HG03565 (cell line): Measurements from ENCODE around the gene IFI30.

Source experiments
- ATAC-seq: cut with Tn5 transposase; IDR thresholded peaks from one replicate; pipeline ENCODE4 v1.9.1; 2021; ENCODE audit warnings: mild to moderate bottlenecking, moderate library complexity; ENCODE audit not compliant: unreplicated experiment

IFI30 gene

DNA sequence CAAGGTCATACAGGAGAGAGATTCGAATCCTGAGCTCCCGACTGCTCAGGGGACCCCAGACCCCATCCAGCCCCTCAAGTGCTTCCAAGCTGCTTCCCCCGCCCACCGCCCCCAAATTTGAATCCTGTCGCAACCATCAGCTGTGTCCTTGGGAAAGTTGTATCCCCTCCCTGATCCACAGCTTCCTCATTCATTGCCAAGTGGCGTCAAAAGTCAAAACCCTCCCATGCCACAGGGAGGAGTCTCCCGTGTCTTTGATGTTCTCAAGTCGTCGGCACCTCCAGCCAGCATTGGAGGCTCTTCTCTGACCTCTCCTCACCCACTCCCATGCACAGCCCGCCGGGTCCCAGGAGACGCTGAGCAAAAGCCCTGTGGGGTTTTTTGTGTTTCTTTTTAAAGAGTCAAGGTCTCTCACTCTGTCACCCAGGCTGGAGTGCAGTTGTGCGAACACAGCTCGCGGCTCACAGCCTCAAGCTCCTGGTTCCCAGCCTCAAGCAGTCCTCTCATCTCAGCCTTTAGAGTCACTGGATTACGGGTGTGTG lies 2.8 kb upstream of the IFI30 start:
- ATAC-seq, result no peak

DNA sequence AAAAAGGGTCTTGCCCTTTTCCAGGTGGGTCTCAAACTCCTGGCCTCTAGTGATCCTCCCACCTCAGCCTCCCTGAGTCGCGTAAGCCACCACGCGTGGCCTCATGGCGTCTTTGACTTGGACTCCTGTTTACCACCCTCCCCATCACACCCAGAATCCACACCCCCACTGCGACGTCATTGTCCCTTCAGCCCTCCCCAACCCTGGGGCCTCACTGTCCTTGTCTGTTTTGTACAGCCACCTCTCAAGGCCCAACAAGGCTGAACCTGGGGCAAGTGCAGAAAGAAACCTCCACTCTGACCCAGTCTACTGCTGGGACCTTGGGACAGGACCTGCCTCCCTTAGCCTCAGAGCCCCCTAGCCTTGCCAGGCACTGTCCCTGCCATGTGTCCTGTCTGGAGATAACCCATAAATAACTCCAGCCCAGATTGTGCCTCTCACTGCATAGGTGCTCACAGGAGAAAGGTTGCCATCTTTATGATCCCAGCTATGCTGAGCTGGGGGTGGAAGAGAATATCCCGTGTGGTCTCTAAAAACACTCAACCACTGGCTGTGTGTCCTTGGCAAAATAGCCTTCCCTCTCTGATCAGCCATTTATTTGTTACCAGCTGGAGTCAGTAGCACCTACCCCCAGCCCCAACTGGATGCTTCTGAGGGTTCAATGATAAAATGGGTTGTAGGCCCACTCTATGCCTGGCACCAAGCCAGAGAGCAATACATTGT lies 1.8 kb upstream of the IFI30 start:
- ATAC-seq, result no peak

DNA sequence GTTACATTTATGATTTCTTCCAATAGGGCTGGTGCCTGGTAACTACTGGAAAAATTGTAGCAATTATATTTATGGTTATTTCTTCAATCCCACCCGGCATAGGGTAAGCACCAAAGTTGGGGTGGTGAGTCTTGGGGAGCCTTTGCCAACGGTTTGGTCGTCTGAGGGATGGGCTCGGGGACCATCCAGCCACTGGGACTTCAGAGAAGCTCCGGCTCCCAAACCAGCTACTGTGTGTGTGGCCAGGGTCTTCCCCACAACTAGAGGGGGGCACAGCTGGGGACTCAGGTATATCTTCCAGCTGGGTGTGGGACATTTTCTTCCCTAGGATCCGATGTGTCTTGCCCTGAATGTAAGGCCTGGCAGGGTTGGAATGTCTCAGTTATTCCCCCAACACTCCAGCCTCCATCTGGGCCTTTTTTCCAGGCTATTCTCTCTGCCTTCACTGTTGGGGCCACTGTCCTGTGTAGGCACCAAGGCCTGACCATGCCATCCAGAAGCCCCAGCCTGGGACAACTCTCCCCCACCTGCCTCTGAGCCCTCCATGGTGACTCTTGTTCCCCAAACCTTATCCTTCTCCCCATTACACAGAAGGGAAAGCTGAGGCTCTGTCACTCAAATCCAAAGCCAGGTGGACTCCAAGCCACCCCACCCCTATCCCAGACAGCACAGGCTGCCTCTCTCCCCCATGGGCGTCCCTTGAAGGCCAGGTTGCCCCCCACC lies 1.1 kb upstream of the IFI30 start:
- ATAC-seq, result no peak

DNA sequence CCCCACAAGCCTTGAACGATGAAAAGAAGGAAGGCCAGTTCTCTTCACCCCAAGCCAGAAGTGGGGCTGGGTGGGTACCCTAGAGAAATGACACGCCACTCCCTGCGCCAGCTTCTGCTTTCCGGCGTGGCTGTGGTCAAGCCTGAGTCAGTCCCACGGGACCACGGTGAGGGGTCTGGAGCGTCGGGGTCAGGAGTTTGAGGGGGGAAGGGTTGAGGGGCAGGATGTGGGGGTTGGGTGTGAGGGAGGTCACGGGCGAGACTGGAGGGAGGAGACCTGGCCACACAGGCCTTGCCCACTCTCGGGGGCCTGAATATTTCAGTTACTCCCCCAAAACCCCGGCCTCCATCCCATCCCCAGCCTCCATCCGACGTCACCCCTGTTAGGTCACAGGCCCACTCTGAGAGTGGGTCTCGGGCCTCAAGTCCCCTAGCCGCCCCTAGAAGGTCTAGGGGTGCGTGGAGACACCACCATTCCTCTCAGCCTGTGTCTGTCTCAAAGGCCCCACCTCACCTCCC lies 500 bp upstream of the IFI30 start:
- no peak for ATAC-seq

DNA sequence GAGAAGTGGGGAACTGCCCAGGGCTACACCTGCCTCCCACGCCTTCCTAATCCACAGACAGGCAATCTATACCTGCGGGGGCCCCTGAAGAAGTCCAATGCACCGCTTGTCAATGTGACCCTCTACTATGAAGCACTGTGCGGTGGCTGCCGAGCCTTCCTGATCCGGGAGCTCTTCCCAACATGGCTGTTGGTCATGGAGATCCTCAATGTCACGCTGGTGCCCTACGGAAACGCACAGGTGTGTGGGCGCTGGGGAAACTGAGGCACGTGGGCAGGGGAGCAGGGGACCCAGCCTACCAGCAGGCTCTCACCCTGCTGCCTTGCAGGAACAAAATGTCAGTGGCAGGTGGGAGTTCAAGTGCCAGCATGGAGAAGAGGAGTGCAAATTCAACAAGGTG lies 1.4 kb downstream of the IFI30 start:
- ATAC-seq, result no peak

DNA sequence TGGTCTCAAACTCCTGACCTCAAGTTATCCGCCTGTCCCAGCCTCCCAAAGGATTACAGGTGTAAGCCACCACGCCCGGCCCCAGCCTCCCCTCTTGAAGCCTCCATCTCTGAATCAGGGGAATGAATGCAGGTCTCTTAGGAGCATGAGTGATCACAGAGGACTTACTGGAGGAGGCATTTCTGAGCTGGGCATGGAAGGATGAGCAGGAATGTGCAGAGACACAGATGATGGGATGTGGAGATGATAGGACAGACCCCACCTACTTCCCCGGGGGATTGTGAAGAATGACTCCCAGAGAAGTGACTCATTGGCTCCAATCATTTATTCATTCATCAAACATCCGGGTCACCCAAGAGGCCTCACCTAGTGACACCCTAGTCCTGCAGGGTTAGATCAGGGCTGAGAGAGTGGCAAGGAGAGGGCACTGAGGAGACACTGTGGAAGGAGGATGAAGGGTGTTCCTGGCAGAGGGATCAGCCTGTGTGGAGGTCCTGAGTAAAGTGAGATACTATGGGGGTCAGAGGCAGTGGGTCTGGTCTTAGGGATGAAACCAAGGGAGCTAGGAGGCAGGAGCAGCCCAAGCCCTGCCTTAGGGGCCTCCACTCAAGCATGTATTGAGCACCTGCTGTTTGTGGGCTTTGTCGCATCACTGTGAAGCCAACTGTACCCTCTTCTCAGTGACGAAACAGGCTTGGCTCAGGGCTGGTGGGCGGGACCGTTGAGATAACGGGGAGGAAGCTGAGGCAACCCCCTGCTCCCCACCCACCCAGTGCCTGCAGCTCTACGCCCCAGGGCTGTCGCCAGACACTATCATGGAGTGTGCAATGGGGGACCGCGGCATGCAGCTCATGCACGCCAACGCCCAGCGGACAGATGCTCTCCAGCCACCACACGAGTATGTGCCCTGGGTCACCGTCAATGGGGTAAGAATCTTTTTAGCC lies 3.0 kb downstream of the IFI30 start:
- ATAC-seq, result no peak

DNA sequence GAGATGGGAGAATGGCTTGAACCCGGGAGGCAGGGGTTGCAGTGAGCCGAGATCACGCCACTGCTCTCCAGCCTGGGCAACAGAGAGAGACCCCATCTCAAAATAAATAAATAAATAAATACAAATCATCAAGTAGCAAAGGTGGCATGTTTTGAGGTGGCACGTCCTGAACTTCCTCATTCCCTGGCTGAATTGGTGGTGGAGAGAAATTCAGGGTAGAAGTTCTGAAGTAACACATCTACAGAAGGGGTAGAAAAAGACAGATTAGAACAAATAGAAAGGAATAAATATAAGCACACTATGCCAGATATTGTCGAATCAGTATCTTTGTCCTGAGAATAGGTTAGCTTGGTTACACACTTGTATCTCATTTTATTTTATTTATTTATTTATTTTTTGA lies 6.3 kb downstream of the IFI30 start:
- ATAC-seq, result no peak

DNA sequence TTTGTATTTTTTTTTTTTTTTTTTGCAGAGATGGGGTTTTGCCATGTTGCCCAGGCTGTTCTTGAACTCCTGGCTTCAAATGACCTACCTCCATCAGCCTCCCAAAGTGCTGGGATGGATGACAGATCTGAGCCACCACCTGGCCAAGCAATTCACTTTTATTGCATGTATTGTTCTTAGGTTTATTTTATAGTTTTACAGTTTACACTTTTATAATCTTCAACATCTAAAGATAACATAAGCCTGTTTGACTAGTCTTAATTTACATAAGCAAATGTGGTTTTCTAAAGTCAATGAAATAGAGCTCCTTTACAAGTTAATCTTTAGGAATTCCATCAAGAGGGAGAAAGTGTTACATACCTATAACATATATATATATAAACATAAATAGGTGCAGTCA lies 9.9 kb downstream of the IFI30 start:
- ATAC-seq, result no peak

DNA sequence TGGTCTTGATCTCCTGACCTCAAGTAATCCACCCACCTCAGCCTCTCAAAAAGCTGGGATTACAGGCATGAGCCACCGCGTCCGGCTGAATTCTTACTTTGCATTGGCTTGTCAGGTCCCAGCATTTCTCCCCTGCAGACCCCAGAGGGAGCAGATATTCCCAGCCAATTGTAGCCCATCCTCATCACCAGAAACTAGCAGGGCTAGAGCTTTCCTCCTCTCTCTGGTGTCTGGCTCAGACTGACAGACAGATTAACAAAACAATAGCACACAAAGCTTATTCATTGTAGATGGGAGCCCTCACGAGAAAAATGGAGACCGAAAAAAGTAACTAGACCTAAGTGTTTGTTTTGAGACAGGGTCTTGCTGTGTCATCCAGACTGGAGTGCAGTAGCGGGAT lies 11.9 kb downstream of the IFI30 start:
- ATAC-seq, result no peak

DNA sequence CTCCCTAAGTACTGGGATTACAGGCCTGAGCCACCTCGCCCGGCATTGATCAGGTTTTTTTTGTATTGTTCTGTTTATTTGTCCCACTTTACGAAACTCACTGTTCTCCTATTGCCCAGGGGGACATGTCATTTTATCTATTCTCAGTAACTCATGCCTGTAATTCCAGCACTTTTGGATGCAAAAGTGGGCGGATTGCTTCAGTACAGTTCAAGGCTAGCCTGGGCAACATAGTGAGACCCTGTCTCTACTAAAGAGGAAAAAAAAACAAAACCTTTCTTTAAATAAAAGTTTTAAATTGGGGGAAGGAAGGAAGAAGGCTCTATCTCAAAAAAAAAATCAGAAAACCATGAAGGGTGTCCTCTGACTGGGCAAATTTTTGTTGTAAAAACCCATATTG lies 16.7 kb downstream of the IFI30 start:
- ATAC-seq, result no peak

DNA sequence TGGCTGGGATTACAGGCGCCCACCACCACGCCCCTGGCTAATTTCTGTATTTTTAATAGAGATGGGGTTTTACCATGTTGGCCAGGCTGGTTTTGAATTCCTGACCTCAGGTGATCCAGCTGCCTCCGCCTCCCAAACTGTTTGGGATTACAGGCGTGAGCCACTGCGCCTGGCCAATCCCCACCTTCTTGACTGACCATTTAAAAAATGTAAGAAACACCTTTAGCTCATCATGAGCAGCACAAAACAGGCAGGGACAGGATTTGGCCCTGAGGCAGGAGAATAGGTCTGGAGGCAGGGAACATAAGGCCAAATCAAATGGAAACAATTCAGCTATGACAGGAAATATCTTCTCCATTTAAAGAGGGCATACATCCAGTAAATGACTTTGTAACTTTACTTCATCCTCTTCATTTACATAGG lies 18.0 kb downstream of the IFI30 start:
- ATAC-seq, result no peak

DNA sequence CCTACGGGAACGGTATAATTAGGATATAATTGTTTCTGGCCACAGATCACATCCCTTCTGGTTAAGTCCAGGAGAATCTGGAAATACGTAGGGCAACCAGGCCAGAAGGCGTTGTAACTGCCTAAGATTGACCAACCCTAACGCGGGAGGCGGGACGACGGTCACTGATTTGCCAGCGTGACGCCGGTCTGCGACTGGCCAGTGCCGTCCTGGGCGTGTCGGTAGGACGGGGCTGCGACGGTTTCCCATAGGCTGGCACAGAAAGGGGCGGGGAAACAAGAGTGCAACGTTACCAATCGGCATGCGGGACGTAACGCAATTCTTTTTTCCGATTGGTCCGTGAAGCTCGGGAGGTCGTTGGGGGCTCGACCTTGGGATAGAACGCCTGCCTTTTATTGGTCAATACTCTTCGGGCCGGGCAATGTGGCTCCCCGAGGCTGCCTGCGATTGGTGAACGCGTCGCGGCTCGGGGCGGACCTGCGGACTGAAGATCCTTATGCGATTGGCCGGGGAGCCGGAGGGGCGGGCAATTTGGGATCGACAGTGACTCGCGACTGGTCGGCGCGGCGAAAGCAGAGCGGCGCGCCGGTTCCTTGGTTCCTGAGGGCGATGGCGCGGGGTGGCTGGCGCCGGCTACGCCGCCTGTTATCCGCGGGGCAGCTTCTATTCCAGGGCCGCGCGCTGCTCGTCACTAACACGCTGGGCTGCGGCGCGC lies 19.2 kb downstream of the IFI30 start, which contains the start of gene MPV17L2:
Gene MPV17L2 (plus strand): TSS at position 546 of the 715 bp plus-strand sequence. CDS start 64 bp downstream, at position 610.
- peak; percentile 68 for ATAC-seq

DNA sequence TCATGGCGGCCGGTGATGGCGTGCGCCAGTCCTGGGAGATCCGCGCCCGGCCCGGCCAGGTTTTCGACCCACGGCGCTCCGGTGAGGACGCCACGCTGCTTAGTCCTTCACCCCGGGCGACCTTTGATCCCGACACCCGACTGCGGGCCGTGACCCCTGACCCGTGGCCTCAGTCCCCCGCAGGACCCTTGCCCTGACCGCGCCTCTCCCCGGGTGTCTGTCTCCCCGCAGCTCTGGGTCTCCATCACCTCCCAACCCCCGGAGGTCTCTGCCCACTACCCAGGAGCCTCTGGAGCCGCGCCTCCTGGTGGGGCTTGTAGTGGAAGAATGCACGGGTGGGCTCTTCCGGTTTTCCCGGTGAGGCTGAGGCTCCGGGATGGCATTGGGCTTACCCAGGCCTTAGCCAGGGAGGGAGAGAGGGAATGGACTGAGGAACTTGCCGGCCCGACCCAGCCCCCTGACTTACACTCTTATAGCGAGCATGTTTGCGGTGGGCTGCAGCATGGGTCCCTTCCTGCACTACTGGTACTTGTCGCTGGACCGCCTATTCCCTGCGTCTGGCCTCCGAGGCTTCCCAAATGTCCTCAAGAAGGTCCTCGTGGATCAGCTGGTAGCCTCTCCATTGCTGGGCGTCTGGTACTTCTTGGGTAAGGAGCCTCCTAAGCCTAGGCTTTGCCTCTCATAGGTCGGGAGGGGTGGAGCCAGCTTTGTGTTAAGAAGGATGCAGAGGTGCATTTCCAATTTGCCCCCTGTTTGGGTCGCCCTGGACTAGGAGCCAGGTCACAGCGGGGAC lies 20.0 kb downstream of the IFI30 start:
- ATAC-seq, result no peak

DNA sequence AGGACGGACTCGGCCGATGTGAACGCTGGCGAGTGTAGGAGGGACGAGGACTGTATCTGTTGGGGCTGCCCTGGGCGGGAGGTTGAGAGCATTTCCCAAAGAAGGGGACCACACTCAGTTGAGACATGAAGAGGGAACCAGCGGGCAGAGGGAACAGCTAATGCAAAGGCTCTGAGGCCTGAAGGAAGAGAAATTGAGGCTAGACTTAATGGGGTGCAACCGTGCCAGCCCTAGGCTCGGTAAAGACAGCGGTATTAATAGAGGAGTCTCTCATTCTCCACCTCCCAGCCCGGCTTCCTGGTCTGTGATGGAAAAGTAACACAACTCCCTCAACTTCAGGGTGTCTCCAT lies 20.5 kb downstream of the IFI30 start:
- ATAC-seq, result no peak

DNA sequence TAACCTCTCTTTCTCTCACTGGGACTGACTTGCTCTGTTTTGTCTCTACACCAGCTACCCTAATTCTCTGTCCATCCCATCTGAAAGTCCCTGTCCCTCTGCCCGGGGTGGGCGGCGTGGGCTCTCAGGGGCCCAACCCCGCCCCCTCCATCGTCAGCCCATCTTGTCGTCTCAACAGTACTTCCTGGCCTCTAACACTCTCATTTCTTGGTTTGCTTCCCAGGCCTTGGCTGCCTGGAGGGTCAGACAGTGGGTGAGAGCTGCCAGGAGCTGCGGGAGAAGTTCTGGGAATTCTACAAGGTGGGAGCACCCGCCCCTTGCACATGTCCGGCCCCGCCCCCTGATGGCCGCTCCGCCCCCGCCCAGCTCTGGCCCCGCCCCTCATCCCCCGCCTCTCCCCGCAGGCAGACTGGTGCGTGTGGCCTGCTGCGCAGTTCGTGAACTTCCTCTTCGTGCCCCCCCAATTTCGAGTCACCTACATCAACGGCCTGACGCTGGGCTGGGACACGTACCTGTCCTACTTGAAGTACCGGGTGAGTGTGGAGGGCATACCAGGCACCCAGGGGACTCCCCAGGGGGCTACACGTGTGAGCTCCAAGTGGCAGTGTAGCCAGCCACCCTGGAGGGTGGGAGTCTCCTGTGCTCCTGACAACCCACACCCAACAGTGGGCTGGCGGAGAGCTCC lies 21.1 kb downstream of the IFI30 start:
- ATAC-seq, result no peak

DNA sequence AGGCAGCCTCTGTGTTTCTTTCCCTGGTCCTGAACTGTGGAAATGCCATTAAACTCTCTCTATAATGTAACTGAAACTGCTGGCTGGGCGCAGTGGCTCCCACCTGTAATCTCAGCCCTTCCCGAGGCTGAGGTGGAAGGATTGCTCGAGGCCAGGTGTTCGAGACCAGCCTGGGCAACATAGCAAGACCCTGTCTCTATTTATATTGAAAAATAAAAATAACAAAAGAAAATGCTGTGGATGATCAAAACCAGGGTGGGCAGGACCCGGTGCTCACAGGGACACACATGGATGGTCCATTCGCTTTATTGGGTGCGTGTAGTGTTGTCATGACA lies 22.9 kb downstream of the IFI30 start:
- no peak for ATAC-seq

DNA sequence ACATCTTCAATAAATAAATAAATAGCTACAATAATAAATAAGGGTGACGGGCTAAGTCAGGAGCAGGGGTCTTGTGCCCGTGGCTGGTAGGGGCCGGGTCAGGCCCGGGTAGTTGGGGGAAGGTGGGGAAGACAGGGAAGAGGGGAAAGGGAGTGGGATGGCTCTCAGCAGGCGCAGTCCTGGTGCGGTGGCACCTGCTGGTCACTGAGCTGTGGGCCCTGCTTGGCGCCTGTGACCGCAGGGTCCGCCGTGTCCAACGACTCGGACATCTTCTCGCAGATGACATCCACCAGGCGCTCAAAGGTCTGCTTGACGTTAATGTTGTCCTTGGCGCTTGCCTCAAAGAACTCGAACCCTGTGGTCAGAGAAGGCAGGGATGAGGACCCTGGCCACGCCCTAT lies 23.7 kb downstream of the IFI30 start:
- ATAC-seq, result no peak

DNA sequence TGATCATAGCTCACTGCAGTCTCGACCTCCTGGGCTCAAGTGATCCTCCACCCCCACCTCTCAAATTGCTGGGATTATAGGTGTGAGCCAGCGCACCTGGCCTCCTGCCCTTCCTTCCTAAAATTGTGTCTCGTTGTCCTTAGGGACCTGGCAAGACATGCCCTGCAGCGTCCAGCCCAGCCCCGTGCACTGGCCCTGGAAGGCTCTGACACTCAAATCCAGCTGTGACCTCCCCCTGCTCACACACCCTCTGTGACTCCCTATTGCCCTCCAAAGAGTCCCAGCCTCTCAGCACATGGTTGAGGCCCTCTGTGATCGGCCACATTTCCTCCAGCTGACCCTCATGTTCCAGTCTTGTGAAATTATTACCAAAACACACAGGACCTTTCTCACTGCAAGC lies 24.3 kb downstream of the IFI30 start:
- ATAC-seq, result no peak

DNA sequence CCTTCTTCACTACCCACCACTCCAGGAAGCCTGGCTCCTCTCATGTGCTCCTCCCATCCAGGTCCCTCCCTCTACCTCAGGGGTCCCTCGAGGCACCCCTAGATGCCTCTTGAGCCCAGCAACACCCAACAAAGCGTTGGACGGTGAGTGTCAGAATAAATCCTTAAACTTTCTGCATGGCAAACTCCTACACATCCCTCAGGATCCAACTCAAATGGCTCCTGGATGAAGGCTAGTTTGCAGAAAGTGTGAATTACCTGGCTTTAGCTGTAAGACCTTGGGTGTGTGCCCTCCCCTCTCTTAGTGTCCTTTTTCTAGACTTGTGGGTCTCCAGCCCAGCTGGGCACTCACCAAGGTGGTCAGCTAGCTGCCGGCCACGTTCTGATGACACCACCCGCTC lies 24.8 kb downstream of the IFI30 start:
- ATAC-seq, result no peak
